Inflammatory macrophage (primary cell): Measurements from ENCODE around the gene GFRA4.

Source experiments
- DNase-seq, 2 donors: peaks; one replicate each; pipeline ENCODE4 v3.0.0-alpha.2; 2020 to 2022

Gene GFRA4

GRCh38 chr20:3614466-3614865 is 48.7 kb downstream of the GFRA4 start:
- no peak for DNase-seq

DNA sequence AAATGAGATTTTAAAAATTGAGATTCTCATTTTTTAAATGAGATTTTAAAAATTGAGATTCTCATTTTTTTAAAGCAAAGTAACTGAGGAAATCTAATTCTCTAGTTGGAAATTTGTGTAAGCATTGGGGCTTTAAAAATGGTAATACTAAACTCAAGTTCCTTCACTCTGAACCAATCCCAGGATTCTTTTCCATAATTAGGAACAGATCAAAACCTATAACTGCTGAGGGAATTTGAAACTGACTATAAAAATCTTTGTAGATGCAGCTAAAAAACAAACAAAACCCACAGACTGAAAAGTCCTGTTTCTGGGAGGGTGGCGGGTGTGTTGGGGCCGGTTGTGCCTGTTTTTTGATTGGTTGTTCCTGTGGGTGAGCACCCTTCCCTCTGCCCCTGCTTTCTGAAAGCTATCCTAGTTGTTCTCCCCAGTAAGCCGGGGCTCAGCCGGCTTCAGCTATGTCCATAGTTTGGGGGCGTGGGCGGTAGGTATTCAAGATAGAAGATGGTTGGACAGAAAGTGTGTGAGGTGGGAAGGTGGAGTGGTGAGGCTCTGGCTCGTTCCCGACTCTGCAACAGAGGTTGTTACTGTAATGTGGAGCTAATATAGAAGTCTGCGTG is 49.3 kb downstream of the GFRA4 start:
- no peak for DNase-seq

- DNase-seq: peak in 1 of 2 donors; percentile 9
These were observed 50.2 kb downstream of the GFRA4 start for GRCh38 chr20:3612795-3613572.

DNA sequence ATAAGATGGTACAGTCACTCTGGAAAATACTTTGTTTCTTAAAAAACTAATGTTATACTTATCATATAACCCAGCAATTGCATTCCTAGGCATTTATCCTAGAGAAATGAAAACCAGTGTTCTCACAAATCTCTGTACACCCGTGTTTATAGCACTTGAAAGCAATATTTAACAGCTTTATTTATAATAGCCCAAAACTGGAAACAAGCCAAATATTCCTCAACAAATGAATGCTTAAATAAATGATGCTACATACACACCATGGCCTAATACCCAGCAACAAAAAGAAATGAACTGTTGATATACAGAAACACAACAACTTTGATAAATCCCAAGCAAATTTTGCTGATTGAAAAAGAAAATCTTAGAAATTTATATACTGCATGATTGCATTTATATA is 51.3 kb downstream of the GFRA4 start:
- DNase-seq: no peak
